SK-N-SH treated with all-trans-retinoic acid at 6 μM for 48 hours (cell line): Measurements from ENCODE around the gene VRTN.

Experiments used
- ARNTL ChIP-seq: fragments of 450-650 bp; formaldehyde crosslinking; IDR thresholded peaks from 2 replicates; pipeline ENCODE4 v1.5.0; 2020; ENCODE audit warnings: low read depth, mild to moderate bottlenecking, moderate library complexity, borderline replicate concordance
- PPARA ChIP-seq: fragments of 250-450 bp; sonication (Bioruptor Pico); IDR thresholded peaks from 2 replicates; pipeline ENCODE4 v1.5.0; 2020; ENCODE audit warnings: mild to moderate bottlenecking, borderline replicate concordance
- TSHZ2 ChIP-seq: fragments of 250-450 bp; sonication (Bioruptor Pico); IDR thresholded peaks from 2 replicates; pipeline ENCODE4 v1.5.0; 2020; ENCODE audit warnings: mild to moderate bottlenecking, moderate library complexity
- ZFP30 ChIP-seq: fragments of 450-650 bp; formaldehyde crosslinking; IDR thresholded peaks from 2 replicates; pipeline ENCODE4 v1.5.0; 2022; ENCODE audit warnings: mild to moderate bottlenecking, moderate library complexity
- TF ChIP-seq, protein P1 (sequence below): fragments of 250-450 bp; sonication (Bioruptor Pico); IDR thresholded peaks from 2 replicates; pipeline ENCODE4 v1.5.1; 2020; ENCODE audit warnings: low read depth, mild to moderate bottlenecking, moderate library complexity

DNA sequence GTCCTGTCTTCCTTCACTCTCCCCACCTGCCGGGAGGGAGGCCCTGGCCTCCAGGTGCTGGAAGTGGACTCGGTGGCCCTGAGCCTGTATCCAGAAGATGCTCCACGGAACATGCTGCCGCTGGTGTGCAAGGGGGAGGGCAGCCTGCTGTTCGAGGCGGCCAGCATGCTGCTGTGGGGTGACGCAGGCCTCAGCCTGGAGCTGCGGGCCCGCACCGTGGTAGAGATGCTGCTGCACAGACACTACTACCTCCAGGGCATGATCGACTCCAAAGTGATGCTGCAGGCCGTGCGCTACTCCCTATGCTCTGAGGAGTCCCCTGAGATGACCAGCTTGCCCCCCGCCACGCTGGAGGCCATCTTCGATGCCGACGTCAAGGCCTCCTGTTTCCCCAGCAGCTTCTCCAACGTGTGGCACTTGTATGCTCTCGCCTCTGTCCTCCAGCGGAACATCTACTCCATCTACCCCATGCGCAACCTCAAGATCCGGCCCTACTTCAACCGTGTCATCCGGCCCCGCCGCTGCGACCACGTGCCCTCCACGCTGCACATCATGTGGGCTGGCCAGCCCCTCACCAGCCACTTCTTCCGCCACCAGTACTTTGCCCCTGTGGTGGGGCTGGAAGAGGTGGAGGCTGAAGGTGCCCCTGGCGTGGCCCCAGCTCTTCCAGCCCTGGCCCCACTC, 8.8 kb downstream of the VRTN start:
- TF ChIP-seq PPARA (CRISPR knock-in tag), result no peak
- TF ChIP-seq ZFP30 (CRISPR knock-in tag), result no peak
- TF ChIP-seq ARNTL (CRISPR knock-in tag), result no peak
- TF ChIP-seq TSHZ2 (CRISPR knock-in tag), result no peak
- TF ChIP-seq, protein P1, sequence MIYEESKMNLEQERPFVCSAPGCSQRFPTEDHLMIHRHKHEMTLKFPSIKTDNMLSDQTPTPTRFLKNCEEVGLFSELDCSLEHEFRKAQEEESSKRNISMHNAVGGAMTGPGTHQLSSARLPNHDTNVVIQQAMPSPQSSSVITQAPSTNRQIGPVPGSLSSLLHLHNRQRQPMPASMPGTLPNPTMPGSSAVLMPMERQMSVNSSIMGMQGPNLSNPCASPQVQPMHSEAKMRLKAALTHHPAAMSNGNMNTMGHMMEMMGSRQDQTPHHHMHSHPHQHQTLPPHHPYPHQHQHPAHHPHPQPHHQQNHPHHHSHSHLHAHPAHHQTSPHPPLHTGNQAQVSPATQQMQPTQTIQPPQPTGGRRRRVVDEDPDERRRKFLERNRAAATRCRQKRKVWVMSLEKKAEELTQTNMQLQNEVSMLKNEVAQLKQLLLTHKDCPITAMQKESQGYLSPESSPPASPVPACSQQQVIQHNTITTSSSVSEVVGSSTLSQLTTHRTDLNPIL (CRISPR knock-in tag), result no peak
